Panc1 (cell line): ENCODE measurements around the gene WDR7. TPM values are rescaled to one million over a fixed set of nuclear protein-coding genes. Genes with fewer than 3 reads are reported as not detected.
A peak's percentile ranks its signal among the peaks of the same experiment; 100 is the strongest.

Experiments
- ATAC-seq: fragments of 200-7000 bp; cut with Tn5 transposase; 2 replicates; pipeline ENCODE4 v1.9.1; 2020; ENCODE audit warnings: mild to moderate bottlenecking, moderate library complexity
- BruUV-seq: library from RNA; stranded (reverse); fragments of 400-500 nt; replicated peaks from 2 replicates; lab custom pipeline; 2021; lab: Mats Ljungman, UMichigan
- CTCF ChIA-PET: fragments of 300-600 bp; sonication (Branson Sonifier 250); formaldehyde crosslinking; loops from one replicate; lab custom pipeline; 2022; ENCODE audit warnings: antibody characterized with exemption; lab: Charles Lee
- POLR2A ChIA-PET: fragments of 300-600 bp; sonication (Branson Sonifier 250); formaldehyde crosslinking; loops from one replicate; lab custom pipeline; 2022; ENCODE audit warnings: antibody characterized with exemption; lab: Charles Lee
- DNase-seq: peaks from one replicate; pipeline ENCODE4 v3.0.0-alpha.2; 2010; ENCODE audit warnings: low read depth, low spot score
- H3K27ac ChIP-seq: 2 replicates; pipeline ENCODE4 v1.5.1; 2011; ENCODE audit warnings: mild to moderate bottlenecking, low read length, inconsistent platforms
- H3K27me3 ChIP-seq: fragments of 200-500 bp; sonication (Bioruptor generic); 2 replicates; pipeline ENCODE4 v1.6.0; 2014; ENCODE audit warnings: low read length, inconsistent platforms; ENCODE audit not compliant: control insufficient read depth, insufficient read depth
- H3K36me3 ChIP-seq: fragments of 200-500 bp; sonication (Bioruptor generic); 2 replicates; pipeline ENCODE4 v1.5.1; 2014; ENCODE audit warnings: inconsistent platforms, mild to moderate bottlenecking, low read length, moderate library complexity; ENCODE audit not compliant: control insufficient read depth, insufficient read depth
- H3K4me1 ChIP-seq: 2 replicates; pipeline ENCODE4 v1.5.1; 2011; ENCODE audit warnings: inconsistent platforms, mild to moderate bottlenecking, low read length, moderate library complexity; ENCODE audit not compliant: control insufficient read depth, insufficient read depth
- H3K4me3 ChIP-seq, 2 experiments: 2 replicates each; pipeline ENCODE4 v1.5.1; 2011 to 2012; ENCODE audit warnings: low read depth in 2 of 2, low read length in 2 of 2, mild to moderate bottlenecking in 2 of 2, inconsistent platforms in 1 of 2, moderate library complexity in 1 of 2
- H3K9me3 ChIP-seq: fragments of 200-500 bp; sonication (Bioruptor generic); 2 replicates; pipeline ENCODE4 v1.5.1; 2014; ENCODE audit warnings: low read depth, mild to moderate bottlenecking, inconsistent platforms, low read length, moderate library complexity; ENCODE audit not compliant: control insufficient read depth, insufficient read depth
- POLR2AphosphoS5 ChIP-seq: IDR thresholded peaks from 2 replicates; pipeline ENCODE4 v1.6.1; 2012; ENCODE audit warnings: mild to moderate bottlenecking, low read depth, low read length, moderate library complexity
- SIN3A ChIP-seq: IDR thresholded peaks from 2 replicates; pipeline ENCODE4 v1.6.1; 2012; ENCODE audit warnings: low read depth, mild to moderate bottlenecking, low read length, moderate library complexity, borderline replicate concordance; ENCODE audit not compliant: insufficient read depth
- TCF7L2 ChIP-seq: IDR thresholded peaks from 2 replicates; pipeline ENCODE4 v1.6.1; 2011; ENCODE audit warnings: mild to moderate bottlenecking, low read depth, low read length, inconsistent platforms
- in situ Hi-C: cut with HindIII; loops from 2 replicates; pipeline ENCODE4 v1.10.0; 2016; ENCODE audit warnings: low sequenced_read_pairs, low pct_unique_long_range_greater_than_20kb
- intact Hi-C: fragments of 100-400 bp; cut with micrococcal nuclease; formaldehyde crosslinking; loops from one replicate; pipeline ENCODE4 v1.10.0; 2022; ENCODE audit not compliant: unreplicated experiment
- total RNA-seq: library from RNA; stranded (reverse); gene quantifications from one replicate; pipeline ENCODE4 v1.2.1, GENCODE V29; 2021; ENCODE audit not compliant: unreplicated experiment
- TF ChIP-seq, protein P1 (sequence below): fragments of 450-650 bp; IDR thresholded peaks from 2 replicates; pipeline ENCODE4 v1.5.1; 2017; ENCODE audit warnings: mild to moderate bottlenecking
- TF ChIP-seq, protein P2 (sequence below), 2 experiments: IDR thresholded peaks; 2 replicates each; pipeline ENCODE4 v1.6.1; 2011 to 2012; ENCODE audit warnings: low read depth in 2 of 2, control low read depth in 1 of 2, low read length in 1 of 2, mild to moderate bottlenecking in 1 of 2, moderate library complexity in 1 of 2; ENCODE audit not compliant: insufficient read depth in 1 of 2

WDR7 gene
- total RNA-seq, 1 experiment from 2014 or later, result 12.3 TPM

DNA sequence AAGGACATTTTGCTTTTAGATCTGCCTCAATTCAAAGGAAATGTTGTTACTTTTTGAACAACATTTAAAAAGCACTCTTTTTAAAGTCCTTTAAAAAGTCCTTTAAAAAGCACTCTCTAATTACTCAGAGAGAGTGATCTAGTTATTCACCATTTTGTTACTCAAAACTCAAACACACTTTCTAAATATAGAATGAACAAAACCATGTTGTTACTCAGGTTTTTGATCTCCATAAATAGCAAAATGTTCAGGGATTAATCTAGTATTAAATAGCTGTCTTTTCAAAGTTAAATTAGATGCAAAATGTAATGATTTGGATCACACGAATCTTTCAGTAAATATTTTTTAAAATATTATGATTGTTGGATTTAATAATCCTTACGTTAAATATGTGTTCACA, 352.2 kb downstream of the WDR7 start:
- no peaks in the 10 kb centered on the region for H3K36me3 ChIP-seq
- H3K27ac ChIP-seq, result no peak overlapping the region
- H3K27me3 ChIP-seq, result no peaks in the 10 kb centered on the region
- intact Hi-C loops (no loop called here), in situ Hi-C loops (no loop called here)
- CTCF ChIA-PET, result no interaction called here
- H3K9me3 ChIP-seq, result no peaks in the 10 kb centered on the region
- DNase-seq, result no peak
- no peaks in the 10 kb centered on the region for H3K4me1 ChIP-seq
- BruUV-seq, result no TSS peak
- TF ChIP-seq POLR2AphosphoS5, result no peak
- TF ChIP-seq, protein P1, sequence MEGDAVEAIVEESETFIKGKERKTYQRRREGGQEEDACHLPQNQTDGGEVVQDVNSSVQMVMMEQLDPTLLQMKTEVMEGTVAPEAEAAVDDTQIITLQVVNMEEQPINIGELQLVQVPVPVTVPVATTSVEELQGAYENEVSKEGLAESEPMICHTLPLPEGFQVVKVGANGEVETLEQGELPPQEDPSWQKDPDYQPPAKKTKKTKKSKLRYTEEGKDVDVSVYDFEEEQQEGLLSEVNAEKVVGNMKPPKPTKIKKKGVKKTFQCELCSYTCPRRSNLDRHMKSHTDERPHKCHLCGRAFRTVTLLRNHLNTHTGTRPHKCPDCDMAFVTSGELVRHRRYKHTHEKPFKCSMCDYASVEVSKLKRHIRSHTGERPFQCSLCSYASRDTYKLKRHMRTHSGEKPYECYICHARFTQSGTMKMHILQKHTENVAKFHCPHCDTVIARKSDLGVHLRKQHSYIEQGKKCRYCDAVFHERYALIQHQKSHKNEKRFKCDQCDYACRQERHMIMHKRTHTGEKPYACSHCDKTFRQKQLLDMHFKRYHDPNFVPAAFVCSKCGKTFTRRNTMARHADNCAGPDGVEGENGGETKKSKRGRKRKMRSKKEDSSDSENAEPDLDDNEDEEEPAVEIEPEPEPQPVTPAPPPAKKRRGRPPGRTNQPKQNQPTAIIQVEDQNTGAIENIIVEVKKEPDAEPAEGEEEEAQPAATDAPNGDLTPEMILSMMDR, result no peak
- no peak for TF ChIP-seq TCF7L2
- TF ChIP-seq, protein P2, sequence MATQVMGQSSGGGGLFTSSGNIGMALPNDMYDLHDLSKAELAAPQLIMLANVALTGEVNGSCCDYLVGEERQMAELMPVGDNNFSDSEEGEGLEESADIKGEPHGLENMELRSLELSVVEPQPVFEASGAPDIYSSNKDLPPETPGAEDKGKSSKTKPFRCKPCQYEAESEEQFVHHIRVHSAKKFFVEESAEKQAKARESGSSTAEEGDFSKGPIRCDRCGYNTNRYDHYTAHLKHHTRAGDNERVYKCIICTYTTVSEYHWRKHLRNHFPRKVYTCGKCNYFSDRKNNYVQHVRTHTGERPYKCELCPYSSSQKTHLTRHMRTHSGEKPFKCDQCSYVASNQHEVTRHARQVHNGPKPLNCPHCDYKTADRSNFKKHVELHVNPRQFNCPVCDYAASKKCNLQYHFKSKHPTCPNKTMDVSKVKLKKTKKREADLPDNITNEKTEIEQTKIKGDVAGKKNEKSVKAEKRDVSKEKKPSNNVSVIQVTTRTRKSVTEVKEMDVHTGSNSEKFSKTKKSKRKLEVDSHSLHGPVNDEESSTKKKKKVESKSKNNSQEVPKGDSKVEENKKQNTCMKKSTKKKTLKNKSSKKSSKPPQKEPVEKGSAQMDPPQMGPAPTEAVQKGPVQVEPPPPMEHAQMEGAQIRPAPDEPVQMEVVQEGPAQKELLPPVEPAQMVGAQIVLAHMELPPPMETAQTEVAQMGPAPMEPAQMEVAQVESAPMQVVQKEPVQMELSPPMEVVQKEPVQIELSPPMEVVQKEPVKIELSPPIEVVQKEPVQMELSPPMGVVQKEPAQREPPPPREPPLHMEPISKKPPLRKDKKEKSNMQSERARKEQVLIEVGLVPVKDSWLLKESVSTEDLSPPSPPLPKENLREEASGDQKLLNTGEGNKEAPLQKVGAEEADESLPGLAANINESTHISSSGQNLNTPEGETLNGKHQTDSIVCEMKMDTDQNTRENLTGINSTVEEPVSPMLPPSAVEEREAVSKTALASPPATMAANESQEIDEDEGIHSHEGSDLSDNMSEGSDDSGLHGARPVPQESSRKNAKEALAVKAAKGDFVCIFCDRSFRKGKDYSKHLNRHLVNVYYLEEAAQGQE (IDR thresholded peaks at IDR 0.05; ENCODE audit: insufficient read depth in 1 of 2, low read depth in 2 of 2, low read length in 1 of 2), result no peak
- no peak for TF ChIP-seq SIN3A
- POLR2A ChIA-PET, result interaction anchor here (0.6 kb wide), 1 partner anchor 269 kb away, joined by 4 read pairs; no protein-coding TSS in a partner anchor
- H3K4me3 ChIP-seq, result no peak overlapping the region
- no peak for ATAC-seq

DNA sequence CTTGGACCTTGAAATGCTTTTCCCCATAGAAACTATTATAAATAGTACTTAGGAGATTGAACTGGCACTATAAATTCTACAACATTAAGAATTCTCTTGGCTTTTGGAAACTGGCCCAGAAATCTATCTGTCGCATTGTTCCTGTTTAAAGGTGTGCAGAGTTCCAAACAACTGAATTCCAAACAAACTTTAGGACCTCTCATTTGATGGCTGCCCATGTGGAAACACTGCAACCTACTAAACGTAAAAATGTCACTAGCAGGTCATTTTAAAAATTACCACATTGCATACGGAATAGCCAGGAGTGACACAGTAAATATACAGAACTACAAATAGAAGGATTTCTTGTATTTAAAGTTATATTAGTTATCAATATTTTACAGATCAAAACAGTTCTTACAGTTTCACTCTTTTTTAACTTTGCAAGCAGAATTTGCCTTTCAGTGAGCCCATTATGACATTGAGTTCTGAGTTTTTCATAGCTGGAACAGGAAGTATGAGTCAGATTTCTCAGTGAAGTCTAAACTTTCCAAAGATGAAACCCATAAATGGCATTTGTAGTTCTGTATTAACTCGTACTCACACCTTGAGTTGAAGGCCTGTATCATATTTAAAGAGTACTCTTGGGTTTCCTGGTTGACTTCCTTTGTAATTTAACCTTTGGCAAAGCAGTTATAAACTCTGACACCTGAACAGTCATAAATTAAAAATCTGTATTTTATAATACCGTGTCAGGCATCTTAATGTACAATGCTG, 353.4 kb downstream of the WDR7 start:
- H3K4me3 ChIP-seq, result no peak overlapping the region
- TF ChIP-seq, protein P1, result no peak
- TF ChIP-seq, protein P2 (IDR thresholded peaks at IDR 0.05; ENCODE audit: insufficient read depth in 1 of 2, low read depth in 2 of 2, low read length in 1 of 2), result no peak
- TF ChIP-seq TCF7L2 (no peak), POLR2AphosphoS5 (no peak), SIN3A (no peak)
- ChIA-PET CTCF (no interaction called here), POLR2A (no interaction called here)
- intact Hi-C loops (no loop called here), in situ Hi-C loops (no loop called here)
- no peaks in the 10 kb centered on the region for H3K36me3 ChIP-seq
- no peaks in the 10 kb centered on the region for H3K27me3 ChIP-seq
- DNase-seq (peak; percentile 2), ATAC-seq (no peak)
- no peaks in the 10 kb centered on the region for H3K9me3 ChIP-seq
- no peak overlapping the region for H3K27ac ChIP-seq
- no TSS peak for BruUV-seq
- no peaks in the 10 kb centered on the region for H3K4me1 ChIP-seq
